HT1080 (cell line): ENCODE data around the gene IFNGR2. TPM values are rescaled to one million over a fixed set of nuclear protein-coding genes. Genes with fewer than 3 reads are reported as not detected.
"Not testable (repeated sequence)": the region's sequence is repeated elsewhere in the genome, so short reads cannot be mapped to it uniquely, and the experiment has no call there.

ENCODE experiments used
- DNase-seq: peaks from one replicate; pipeline ENCODE4 v3.0.0-alpha.2; 2015; ENCODE audit warnings: low read depth
- total RNA-seq: library from RNA; depleted of rRNA; stranded (reverse); fragments of >200 nt; shearing (Covaris generic); gene quantifications from 2 replicates; pipeline ENCODE4 v1.2.3, GENCODE V29; 2014

The IFNGR2 gene
- total RNA-seq, 1 experiment from 2014 or later, result 47.2 TPM

GRCh38 chr21:33401630-33401992, 1.6 kb upstream of the IFNGR2 start:
- DNase-seq, result no peak

GRCh38 chr21:33402001-33402979, 923 bp upstream of the IFNGR2 start:
- no peak for DNase-seq

- DNase-seq, result peak; percentile 27
Measured at GRCh38 chr21:33403786-33404585, 773 bp downstream of the IFNGR2 start.

GRCh38 chr21:33406493-33406892, 3.3 kb downstream of the IFNGR2 start:
- no peak for DNase-seq

- DNase-seq, result no peak
Measured at GRCh38 chr21:33411949-33412430, 8.8 kb downstream of the IFNGR2 start.

- DNase-seq, result not testable (repeated sequence)
Measured at GRCh38 chr21:33412439-33412831, 9.2 kb downstream of the IFNGR2 start.

- DNase-seq, result no peak
Measured at GRCh38 chr21:33412832-33413519, 9.8 kb downstream of the IFNGR2 start.

- no peak for DNase-seq
Measured at GRCh38 chr21:33414068-33414467, 10.9 kb downstream of the IFNGR2 start.

- no peak for DNase-seq
Measured at GRCh38 chr21:33414926-33415325, 11.7 kb downstream of the IFNGR2 start.

- DNase-seq, result no peak
Measured at GRCh38 chr21:33418691-33419090, 15.5 kb downstream of the IFNGR2 start.

GRCh38 chr21:33419538-33420123, 16.4 kb downstream of the IFNGR2 start:
- no peak for DNase-seq

GRCh38 chr21:33421713-33422393, 18.6 kb downstream of the IFNGR2 start:
- no peak for DNase-seq

- no peak for DNase-seq
Measured at GRCh38 chr21:33424214-33424613, 21.0 kb downstream of the IFNGR2 start.

- DNase-seq, result no peak
Measured at GRCh38 chr21:33425825-33426224, 22.6 kb downstream of the IFNGR2 start.

GRCh38 chr21:33427051-33427450, 23.8 kb downstream of the IFNGR2 start:
- DNase-seq, result no peak

GRCh38 chr21:33428669-33429068, 25.5 kb downstream of the IFNGR2 start:
- DNase-seq, result peak; percentile 70

GRCh38 chr21:33430858-33431257, 27.6 kb downstream of the IFNGR2 start:
- no peak for DNase-seq

GRCh38 chr21:33432496-33432895, 29.3 kb downstream of the IFNGR2 start:
- no peak for DNase-seq

GRCh38 chr21:33433001-33433400, 29.8 kb downstream of the IFNGR2 start:
- no peak for DNase-seq

- no peak for DNase-seq
Measured at GRCh38 chr21:33433425-33434114, 30.4 kb downstream of the IFNGR2 start.
